Nephron progenitor cell (in vitro differentiated cells): ENCODE results near the gene GAN.

Experiments
- DNase-seq: peaks from one replicate; pipeline ENCODE4 v3.0.0; 2021
- H3K27ac Mint-ChIP-seq: 2 replicates; pipeline ENCODE4 v1.8.0; 2021; ENCODE audit warnings: mild to moderate bottlenecking, moderate library complexity, mixed read lengths
- H3K27me3 Mint-ChIP-seq: 2 replicates; pipeline ENCODE4 v1.8.0; 2021; ENCODE audit warnings: mild to moderate bottlenecking, low read depth, mixed read lengths; ENCODE audit not compliant: poor library complexity
- H3K36me3 Mint-ChIP-seq: 2 replicates; pipeline ENCODE4 v1.8.0; 2021; ENCODE audit warnings: low read depth, mixed read lengths
- H3K4me1 Mint-ChIP-seq: 2 replicates; pipeline ENCODE4 v1.8.0; 2021; ENCODE audit warnings: mixed read lengths
- H3K4me3 Mint-ChIP-seq: 2 replicates; pipeline ENCODE4 v1.8.0; 2021; ENCODE audit warnings: mild to moderate bottlenecking, moderate library complexity, mixed read lengths
- H3K9me3 Mint-ChIP-seq: 2 replicates; pipeline ENCODE4 v1.8.0; 2021; ENCODE audit warnings: mild to moderate bottlenecking, moderate library complexity, mixed read lengths
- CTCF ChIP-seq: fragments of 200-600 bp; sonication (generic); IDR thresholded peaks from 2 replicates; pipeline ENCODE4 v1.5.0; 2021; ENCODE audit warnings: antibody characterized with exemption

GAN gene

GRCh38 chr16:81374550-81374949 is 59.8 kb downstream of the GAN start:
- peaks cover 45% of the 10 kb centered on the region for H3K36me3 Mint-ChIP-seq
- no peaks in the 10 kb centered on the region for H3K4me1 Mint-ChIP-seq
- H3K4me3 Mint-ChIP-seq: no peak overlapping the region
- no peaks in the 10 kb centered on the region for H3K27me3 Mint-ChIP-seq
- H3K27ac Mint-ChIP-seq: no peak overlapping the region
- no peak for DNase-seq
- H3K9me3 Mint-ChIP-seq: no peaks in the 10 kb centered on the region
- TF ChIP-seq CTCF: no peak

- DNase-seq: no peak
- no peak for TF ChIP-seq CTCF
- Mint-ChIP-seq H3K4me3 (no peak overlapping the region), H3K27ac (no peak overlapping the region), H3K36me3 (peaks cover 27% of the 10 kb centered on the region), H3K9me3 (no peaks in the 10 kb centered on the region), H3K27me3 (no peaks in the 10 kb centered on the region), H3K4me1 (no peaks in the 10 kb centered on the region)
Measured at GRCh38 chr16:81376880-81377279, 62.1 kb downstream of the GAN start.

GRCh38 chr16:81378049-81378448 is 63.3 kb downstream of the GAN start:
- Mint-ChIP-seq H3K4me1 (no peaks in the 10 kb centered on the region), H3K27ac (peak overlapping the region; percentile 17), H3K27me3 (no peaks in the 10 kb centered on the region), H3K9me3 (no peaks in the 10 kb centered on the region), H3K4me3 (no peak overlapping the region), H3K36me3 (peaks cover 16% of the 10 kb centered on the region)
- no peak for DNase-seq
- no peak for TF ChIP-seq CTCF

- no peak for TF ChIP-seq CTCF
- Mint-ChIP-seq H3K4me3 (no peak overlapping the region), H3K27me3 (no peaks in the 10 kb centered on the region), H3K4me1 (no peaks in the 10 kb centered on the region), H3K27ac (no peak overlapping the region), H3K9me3 (no peaks in the 10 kb centered on the region), H3K36me3 (peaks cover 8% of the 10 kb centered on the region)
- DNase-seq: no peak
Measured at GRCh38 chr16:81380932-81381331, 66.2 kb downstream of the GAN start.

GRCh38 chr16:81384006-81384405 is 69.2 kb downstream of the GAN start:
- Mint-ChIP-seq H3K27ac (no peak overlapping the region), H3K27me3 (no peaks in the 10 kb centered on the region), H3K9me3 (no peaks in the 10 kb centered on the region), H3K4me3 (no peak overlapping the region), H3K4me1 (no peaks in the 10 kb centered on the region), H3K36me3 (peaks cover 23% of the 10 kb centered on the region)
- no peak for TF ChIP-seq CTCF
- DNase-seq: no peak

GRCh38 chr16:81385031-81385756 is 70.4 kb downstream of the GAN start:
- Mint-ChIP-seq H3K27me3 (no peaks in the 10 kb centered on the region), H3K4me1 (no peaks in the 10 kb centered on the region), H3K36me3 (peaks cover 27% of the 10 kb centered on the region), H3K4me3 (no peak overlapping the region), H3K9me3 (no peaks in the 10 kb centered on the region), H3K27ac (no peak overlapping the region)
- TF ChIP-seq CTCF: no peak
- DNase-seq: no peak
